Heart left ventricle (tissue), 16 donors: ENCODE measurements around the gene ABCG5. TPM values are rescaled to one million over a fixed set of nuclear protein-coding genes. Genes with fewer than 3 reads are reported as not detected.

Experiments used
- ATAC-seq, 4 donors: fragments of 200-7000 bp; cut with Tn5 transposase; one replicate each; pipeline ENCODE4 v1.9.1; 2020 to 2022; ENCODE audit warnings: moderate library complexity in 4 of 4, mild to moderate bottlenecking in 3 of 4, moderate number of reproducible peaks in 1 of 4
- DNase-seq, 5 donors: peaks; one replicate each; pipeline ENCODE4 v3.0.0-alpha.2; 2020
- H3K27ac ChIP-seq, 12 donors: fragments of 200-600 bp; sonication (generic) in 4 of 12; one replicate each; pipeline versions ENCODE4 v1.5.0 to v1.8.0; 2016 to 2022; ENCODE audit warnings: mild to moderate bottlenecking in 2 of 12
- H3K27me3 ChIP-seq, 9 donors: fragments of 200-600 bp; sonication (generic) in 2 of 9; one replicate each; pipeline versions ENCODE4 v1.5.1 to v1.8.0; 2016 to 2022; ENCODE audit warnings: mild to moderate bottlenecking in 3 of 9
- H3K36me3 ChIP-seq, 9 donors: fragments of 200-600 bp; sonication (generic) in 2 of 9; one replicate each; pipeline versions ENCODE4 v1.5.0 to v1.8.0; 2018 to 2022; ENCODE audit warnings: mild to moderate bottlenecking in 2 of 9
- H3K4me1 ChIP-seq, 12 donors: fragments of 200-600 bp; sonication (generic) in 4 of 12; one replicate each; pipeline versions ENCODE4 v1.5.0 to v1.8.0; 2016 to 2022; ENCODE audit warnings: mild to moderate bottlenecking in 3 of 12
- H3K4me3 ChIP-seq, 12 donors: fragments of 200-600 bp; sonication (generic) in 4 of 12; one replicate each; pipeline versions ENCODE4 v1.5.0 to v1.8.0; 2017 to 2022; ENCODE audit warnings: mild to moderate bottlenecking in 9 of 12, moderate library complexity in 4 of 12
- H3K9me3 ChIP-seq, 12 donors: fragments of 200-600 bp; sonication (generic) in 4 of 12; one replicate each; pipeline versions ENCODE4 v1.5.0 to v1.8.0; 2016 to 2022; ENCODE audit warnings: mild to moderate bottlenecking in 1 of 12
- CTCF ChIP-seq, 12 donors: fragments of 200-600 bp; sonication (generic) in 4 of 12; IDR thresholded peaks; one replicate each; pipeline versions ENCODE4 v1.5.0 to v1.8.0; 2018 to 2022; ENCODE audit warnings: antibody characterized with exemption in 12 of 12, mild to moderate bottlenecking in 5 of 12
- POLR2A ChIP-seq, 2 donors: fragments of 450-650 bp; IDR thresholded peaks; one replicate each; pipeline ENCODE4 v1.6.1; 2017; ENCODE audit warnings: antibody characterized with exemption in 2 of 2, mild to moderate bottlenecking in 2 of 2, moderate library complexity in 2 of 2
- WGBS, 4 donors: extraction: QIAGEN DNeasy Blood & Tissue Kit in 2 of 4; methylation state at CpG; one replicate each; pipeline versions ENCODE4 v1.1.5 to v1.1.7; 2013 to 2018; 5-methylcytosine and 5-hydroxymethylcytosine counted together
- intact Hi-C, 10 donors: fragments of 100-400 bp; cut with DNase I; formaldehyde crosslinking; loops; one replicate each; pipeline versions ENCODE4 v1.11.1 to v1.14.2; 2022
- polyA plus RNA-seq, 2 donors: library from polyadenylated mRNA; stranded (reverse); fragments of 200-250 nt; gene quantifications; one replicate each; pipeline ENCODE4 v1.2.3, GENCODE V29; 2013
- total RNA-seq, 9 donors: library from RNA; depleted of rRNA in 2 of 9; stranded (reverse); fragments of >200 nt in 2 of 9; fragmentation: NEBNext Ultra II Directional in 3 of 9; extraction: Animal tissue kit (Norgen Biotek cat#: 25700) in 3 of 9; gene quantifications; one replicate each; pipeline versions ENCODE4 v1.1.0 to v1.2.4, GENCODE V29; 2016 to 2023
- donor health status: ischemic (EF 13 %, LVEDD 7.1; RV severe dilation, severe dysfunction).
- donor health status: healthy with polysubstance abuse.
- donor health status: DM: no; HTN: yes; CAD: no.
- donor health status: DM: no; HTN: no; CAD: no.
- donor health status: ischemic (EF 25% LVEDD 6.9; RV normal size, moderate dysfunction).
- donor health status: ischemic (EF 25% LVEDD 5.7; RV mildly dilated, moderate dysfunction).
- donor health status: healthy.
- donor health status: DM: yes; HTN: yes; CAD: no.
- donor health status: ischemic (EF 35%, LVEDD 5.7; RV mildly dilated, moderate dysfunction).
- donor health status: nonischemic (EF 11% LVEDD 7.7; RV severe dilation, severe dysfunction).
- donor health status: DM: yes; HTN: yes; CAD: no.
- donor health status: PGD.
- donor health status: ischemic (EF 29% LVEDD 5.4; RV normal size, mild dysfunction).
- donor health status: nonischemic (EF 23%, LVEDD 6.1; RV moderate dilation, normal function).

ABCG5 gene
- total and polyA plus RNA-seq, 11 donors = not detected

- intact Hi-C loops = no loop called here
- WGBS, 4 donors = 93 to 96% (median 95%) methylated on average over 9 of the region's 9 CpGs
- Histone ChIP-seq H3K27me3 (no peaks in the 10 kb centered on the region), H3K4me1 (peaks cover 0 to 7% (median 0%) of the 10 kb centered on the region in 12 donors), H3K36me3 (peaks cover 0 to 78% (median 22%) of the 10 kb centered on the region in 9 donors), H3K9me3 (no peaks in the 10 kb centered on the region), H3K4me3 (no peak overlapping the region), H3K27ac (no peak overlapping the region)
- TF ChIP-seq POLR2A (IDR thresholded peaks at IDR 0.05) (no peak), CTCF (IDR thresholded peaks at IDR 0.05) (no peak)
- DNase-seq = no peak
- ATAC-seq = no peak
These were observed 43.7 kb downstream of the ABCG5 start for GRCh38 chr2:43794956-43795355.

GRCh38 chr2:43792653-43793052 is 46.0 kb downstream of the ABCG5 start:
- Histone ChIP-seq H3K4me3 (no peak overlapping the region), H3K4me1 (peaks cover 0 to 11% (median 0%) of the 10 kb centered on the region in 12 donors), H3K9me3 (no peaks in the 10 kb centered on the region), H3K36me3 (peaks cover 0 to 91% (median 30%) of the 10 kb centered on the region in 9 donors), H3K27me3 (no peaks in the 10 kb centered on the region), H3K27ac (no peak overlapping the region)
- ATAC-seq (no peak), DNase-seq (no peak)
- WGBS, 4 donors = 89 to 99% (median 94%) methylated on average over 3 of the region's 3 CpGs
- intact Hi-C loops = no loop called here
- TF ChIP-seq CTCF (IDR thresholded peaks at IDR 0.05) = no peak
- no peak for TF ChIP-seq POLR2A (IDR thresholded peaks at IDR 0.05)

- DNase-seq (no peak), ATAC-seq (no peak)
- intact Hi-C loops = no loop called here
- Histone ChIP-seq H3K4me3 (no peak overlapping the region), H3K4me1 (peaks cover 0 to 11% (median 0%) of the 10 kb centered on the region in 12 donors), H3K27ac (peak overlapping the region in 2 of 12 donors; percentile 30 to 73), H3K9me3 (no peaks in the 10 kb centered on the region), H3K27me3 (no peaks in the 10 kb centered on the region), H3K36me3 (peaks cover 0 to 90% (median 31%) of the 10 kb centered on the region in 9 donors)
- WGBS, 4 donors = 97 to 100% (median 99%) methylated on average over 2 of the region's 2 CpGs
- TF ChIP-seq CTCF (IDR thresholded peaks at IDR 0.05) = no peak
- TF ChIP-seq POLR2A (IDR thresholded peaks at IDR 0.05) = no peak
These were observed 47.4 kb downstream of the ABCG5 start for GRCh38 chr2:43791035-43791765.

GRCh38 chr2:43790147-43790546 is 48.5 kb downstream of the ABCG5 start:
- WGBS, 4 donors = 68 to 83% (median 79%) methylated on average over 5 of the region's 5 CpGs
- Histone ChIP-seq H3K36me3 (peaks cover 0 to 89% (median 31%) of the 10 kb centered on the region in 9 donors), H3K27me3 (no peaks in the 10 kb centered on the region), H3K4me1 (peaks cover 0 to 11% (median 0%) of the 10 kb centered on the region in 12 donors), H3K27ac (peak overlapping the region in 2 of 12 donors; percentile 45 to 73), H3K9me3 (no peaks in the 10 kb centered on the region), H3K4me3 (no peak overlapping the region)
- TF ChIP-seq CTCF (IDR thresholded peaks at IDR 0.05) (no peak), POLR2A (IDR thresholded peaks at IDR 0.05) (no peak)
- no peak for ATAC-seq
- DNase-seq = no peak
- intact Hi-C loops = no loop called here
